Thyroid gland (tissue), 4 donors: ENCODE measurements around the gene BLM. TPM values are rescaled to one million over a fixed set of nuclear protein-coding genes. Genes with fewer than 3 reads are reported as not detected.

Experiments used
- DNase-seq, 2 donors: peaks; one replicate each; pipeline ENCODE4 v3.0.0-alpha.2; 2019
- H3K27ac ChIP-seq, 3 donors: fragments of 200-600 bp; sonication (generic); 1 replicate in 2 of 3; 2 replicates in 1 of 3; pipeline ENCODE4 v1.5.1; 2016 to 2019; ENCODE audit warnings: mild to moderate bottlenecking in 1 of 3, moderate library complexity in 1 of 3
- H3K27me3 ChIP-seq: fragments of 200-600 bp; sonication (generic); one replicate; pipeline ENCODE4 v1.5.1; 2019
- H3K36me3 ChIP-seq, 2 donors: fragments of 200-600 bp; sonication (generic); one replicate each; pipeline ENCODE4 v1.5.1; 2016 to 2019
- H3K4me1 ChIP-seq, 2 donors: fragments of 200-600 bp; sonication (generic); one replicate each; pipeline ENCODE4 v1.5.1; 2017 to 2019
- H3K4me3 ChIP-seq, 3 donors: fragments of 200-600 bp; sonication (generic); replicated peaks in 1 of 3; 1 replicate in 2 of 3; 2 replicates in 1 of 3; pipeline ENCODE4 v1.5.1; 2016; ENCODE audit warnings: mild to moderate bottlenecking in 1 of 3
- H3K9me3 ChIP-seq: fragments of 200-600 bp; sonication (generic); one replicate; pipeline ENCODE4 v1.5.1; 2017
- CTCF ChIP-seq, 6 experiments: fragments of 200-600 bp in 3 of 6; fragments of 450-650 bp in 3 of 6; sonication (generic) in 3 of 6; IDR thresholded peaks; one replicate each; pipeline ENCODE4 v1.5.1; 2016 to 2019; ENCODE audit warnings: antibody characterized with exemption in 6 of 6, mild to moderate bottlenecking in 2 of 6, inconsistent platforms in 1 of 6, moderate library complexity in 1 of 6
- POLR2A ChIP-seq, 2 donors: fragments of 450-650 bp; IDR thresholded peaks; one replicate each; pipeline ENCODE4 v1.6.1; 2017; ENCODE audit warnings: antibody characterized with exemption in 2 of 2, mild to moderate bottlenecking in 2 of 2, moderate library complexity in 1 of 2
- WGBS, 2 donors: methylation state at CpG; one replicate each; pipeline ENCODE4 v1.1.5; 2017; 5-methylcytosine and 5-hydroxymethylcytosine counted together
- intact Hi-C: fragments of 100-400 bp; cut with DNase I; formaldehyde crosslinking; loops from one replicate; pipeline ENCODE4 v1.15.1; 2023
- total RNA-seq, 4 donors: library from RNA; depleted of rRNA; stranded (reverse); fragments of >200 nt; gene quantifications; one replicate each; pipeline ENCODE4 v1.2.3, GENCODE V29; 2016

BLM gene
- total RNA-seq, 4 donors from 2014 or later = 0.67 to 1.3 (median 1.2) TPM

- no peaks in the 10 kb centered on the region for H3K27me3 ChIP-seq
- H3K9me3 ChIP-seq = no peaks in the 10 kb centered on the region
- H3K4me3 ChIP-seq = no peak overlapping the region
- TF ChIP-seq CTCF (IDR thresholded peaks at IDR 0.05) = no peak
- no peak for TF ChIP-seq POLR2A (IDR thresholded peaks at IDR 0.05)
- H3K4me1 ChIP-seq = peaks cover 5 to 7% of the 10 kb centered on the region in 2 donors
- no peak for DNase-seq
- H3K36me3 ChIP-seq = no peaks in the 10 kb centered on the region
- no peak overlapping the region for H3K27ac ChIP-seq
- intact Hi-C loops = no loop called here
- 84 to 91% methylated on average over 6 of the region's 6 CpGs for WGBS, 2 donors
Measured at GRCh38 chr15:90851114-90851513, 134.0 kb downstream of the BLM start.

GRCh38 chr15:90851940-90852339 is 134.8 kb downstream of the BLM start:
- DNase-seq = no peak
- Histone ChIP-seq H3K36me3 (no peaks in the 10 kb centered on the region), H3K4me3 (no peak overlapping the region), H3K9me3 (no peaks in the 10 kb centered on the region), H3K27ac (no peak overlapping the region), H3K4me1 (peaks cover 7 to 11% of the 10 kb centered on the region in 2 donors), H3K27me3 (no peaks in the 10 kb centered on the region)
- WGBS, 2 donors = 88 to 94% methylated on average over 5 of the region's 5 CpGs
- intact Hi-C loops = no loop called here
- TF ChIP-seq CTCF (IDR thresholded peaks at IDR 0.05) (no peak), POLR2A (IDR thresholded peaks at IDR 0.05) (no peak)

- DNase-seq = no peak
- intact Hi-C loops = no loop called here
- 89% methylated on average over 6 of the region's 9 CpGs for WGBS, 2 donors
- Histone ChIP-seq H3K27me3 (no peaks in the 10 kb centered on the region), H3K36me3 (no peaks in the 10 kb centered on the region), H3K4me1 (peaks cover 7 to 16% of the 10 kb centered on the region in 2 donors), H3K27ac (no peak overlapping the region), H3K4me3 (no peak overlapping the region), H3K9me3 (no peaks in the 10 kb centered on the region)
- no peak for TF ChIP-seq POLR2A (IDR thresholded peaks at IDR 0.05)
- no peak for TF ChIP-seq CTCF (IDR thresholded peaks at IDR 0.05)
Measured at GRCh38 chr15:90855139-90855538, 138.0 kb downstream of the BLM start.

- H3K27me3 ChIP-seq = no peaks in the 10 kb centered on the region
- peaks cover 7 to 16% of the 10 kb centered on the region in 2 donors for H3K4me1 ChIP-seq
- H3K9me3 ChIP-seq = no peaks in the 10 kb centered on the region
- no peak for DNase-seq
- H3K4me3 ChIP-seq = no peak overlapping the region
- H3K36me3 ChIP-seq = no peaks in the 10 kb centered on the region
- no peak overlapping the region for H3K27ac ChIP-seq
- intact Hi-C loops = no loop called here
- 93 to 94% methylated on average over 8 of the region's 8 CpGs for WGBS, 2 donors
- no peak for TF ChIP-seq POLR2A (IDR thresholded peaks at IDR 0.05)
Measured at GRCh38 chr15:90857337-90857736, 140.2 kb downstream of the BLM start.

- H3K27ac ChIP-seq = no peak overlapping the region
- H3K36me3 ChIP-seq = no peaks in the 10 kb centered on the region
- H3K9me3 ChIP-seq = no peaks in the 10 kb centered on the region
- intact Hi-C loops = no loop called here
- no peaks in the 10 kb centered on the region for H3K27me3 ChIP-seq
- TF ChIP-seq POLR2A (IDR thresholded peaks at IDR 0.05) (no peak), CTCF (IDR thresholded peaks at IDR 0.05) (no peak)
- peaks cover 8 to 16% of the 10 kb centered on the region in 2 donors for H3K4me1 ChIP-seq
- no peak for DNase-seq
- H3K4me3 ChIP-seq = no peak overlapping the region
- 89 to 92% methylated on average over 8 of the region's 8 CpGs for WGBS, 2 donors
Measured at GRCh38 chr15:90857883-90858443, 140.8 kb downstream of the BLM start.
